HEK293 (cell line): ENCODE measurements around the gene SEMA3D.

Source experiments
- CTCF ChIP-seq: fragments of 450-650 bp; formaldehyde crosslinking; IDR thresholded peaks from 2 replicates; pipeline ENCODE4 v1.5.1; 2016; ENCODE audit warnings: missing biosample characterization, missing genetic modification characterization
- ZBTB49 ChIP-seq: fragments of 450-650 bp; formaldehyde crosslinking; IDR thresholded peaks from 2 replicates; pipeline ENCODE4 v1.5.1; 2016; ENCODE audit warnings: missing biosample characterization, missing genetic modification characterization, low read depth
- ZNF121 ChIP-seq: fragments of 450-650 bp; formaldehyde crosslinking; IDR thresholded peaks from 2 replicates; pipeline ENCODE4 v1.5.1; 2016; ENCODE audit warnings: missing biosample characterization, missing genetic modification characterization
- ZNF174 ChIP-seq: fragments of 450-650 bp; formaldehyde crosslinking; IDR thresholded peaks from 2 replicates; pipeline ENCODE4 v1.5.0; 2017; ENCODE audit warnings: missing biosample characterization, mild to moderate bottlenecking, missing genetic modification characterization
- ZNF513 ChIP-seq: fragments of 450-650 bp; IDR thresholded peaks from 2 replicates; pipeline ENCODE4 v1.5.1; 2018; ENCODE audit warnings: missing biosample characterization, missing genetic modification characterization
- ZNF677 ChIP-seq: fragments of 450-650 bp; IDR thresholded peaks from 2 replicates; pipeline ENCODE4 v1.5.0; 2018; ENCODE audit warnings: missing biosample characterization, mild to moderate bottlenecking, missing genetic modification characterization, moderate library complexity
- TF ChIP-seq, protein P1 (sequence below): IDR thresholded peaks from 2 replicates; pipeline ENCODE4 v1.6.1; 2011; ENCODE audit warnings: mild to moderate bottlenecking, low read depth, low read length, borderline replicate concordance

DNA sequence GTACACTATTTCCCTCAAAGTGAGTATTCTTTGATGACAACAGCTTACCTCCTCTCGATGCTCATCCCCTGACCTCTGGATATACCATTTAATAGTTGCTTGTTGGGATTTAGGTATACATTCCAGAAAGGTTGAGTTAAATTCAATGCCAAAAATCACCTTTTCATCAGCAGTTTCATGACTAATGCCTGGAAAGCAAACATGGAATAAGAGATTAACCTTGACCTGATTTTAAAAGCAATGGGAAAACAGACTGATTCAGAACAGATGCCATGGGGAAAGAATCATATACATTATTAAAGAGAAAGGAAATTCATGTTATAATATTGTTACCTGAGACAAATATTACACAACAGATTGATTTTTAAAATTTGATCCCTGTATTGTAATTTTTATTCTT is 180.1 kb downstream of the SEMA3D start:
- TF ChIP-seq ZNF174: no peak
- no peak for TF ChIP-seq CTCF
- TF ChIP-seq ZBTB49 (tag by site-specific recombination): no peak
- no peak for TF ChIP-seq ZNF121 (tag by site-specific recombination)
- TF ChIP-seq, protein P1, sequence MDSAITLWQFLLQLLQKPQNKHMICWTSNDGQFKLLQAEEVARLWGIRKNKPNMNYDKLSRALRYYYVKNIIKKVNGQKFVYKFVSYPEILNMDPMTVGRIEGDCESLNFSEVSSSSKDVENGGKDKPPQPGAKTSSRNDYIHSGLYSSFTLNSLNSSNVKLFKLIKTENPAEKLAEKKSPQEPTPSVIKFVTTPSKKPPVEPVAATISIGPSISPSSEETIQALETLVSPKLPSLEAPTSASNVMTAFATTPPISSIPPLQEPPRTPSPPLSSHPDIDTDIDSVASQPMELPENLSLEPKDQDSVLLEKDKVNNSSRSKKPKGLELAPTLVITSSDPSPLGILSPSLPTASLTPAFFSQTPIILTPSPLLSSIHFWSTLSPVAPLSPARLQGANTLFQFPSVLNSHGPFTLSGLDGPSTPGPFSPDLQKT: no peak
- TF ChIP-seq ZNF513 (tag by site-specific recombination): no peak
- no peak for TF ChIP-seq ZNF677
